ENCODE measurements around the gene ABTB2. TPM values are rescaled to one million over a fixed set of nuclear protein-coding genes. Genes with fewer than 3 reads are reported as not detected.
A peak's percentile ranks its signal among the peaks of the same experiment; 100 is the strongest.

ABTB2 gene
- polyA plus RNA-seq, 2 of the 4 experiments (the other 2 are of a cell fraction), result 8.9 to 15.4 TPM

- TF ChIP-seq REST (IDR thresholded peaks at IDR 0.05) (no peak), NR3C1 (IDR thresholded peaks at IDR 0.05) (no peak), PHF8 (IDR thresholded peaks at IDR 0.05; ENCODE audit: borderline replicate concordance, low read depth) (no peak), POLR2A (IDR thresholded peaks at IDR 0.05; ENCODE audit: low read length) (no peak), MAFK (IDR thresholded peaks at IDR 0.05; ENCODE audit: partially characterized antibody) (no peak), HES2 (IDR thresholded peaks at IDR 0.05) (peak; percentile 55; the same call in 1 of the 2 replicates), RFX5 (IDR thresholded peaks at IDR 0.05) (0 out of 2 replicates have a peak, but pooled peaks have one; percentile 27), POLR2AphosphoS2 (conservative IDR thresholded peaks at IDR 0.05; ENCODE audit: low read length) (no peak), CHD4 (IDR thresholded peaks at IDR 0.05; ENCODE audit: borderline replicate concordance) (no peak), HEYL (CRISPR knock-in tag; IDR thresholded peaks at IDR 0.05) (no peak), RNF2 (IDR thresholded peaks at IDR 0.05; ENCODE audit: borderline replicate concordance, low read depth) (no peak), BCL3 (IDR thresholded peaks at IDR 0.05) (no peak), EHF (CRISPR knock-in tag; IDR thresholded peaks at IDR 0.05) (no peak), CBX2 (IDR thresholded peaks at IDR 0.05; ENCODE audit: borderline replicate concordance, low read depth) (no peak), KDM5A (IDR thresholded peaks at IDR 0.05) (no peak), E2F6 (IDR thresholded peaks at IDR 0.05; ENCODE audit: borderline replicate concordance, low read depth) (peak; percentile 12; the same call in 1 of the 2 replicates), ZC3H11A (IDR thresholded peaks at IDR 0.05) (no peak), RCOR1 (IDR thresholded peaks at IDR 0.05; ENCODE audit: low read depth, low read length) (no peak), CBX8 (IDR thresholded peaks at IDR 0.05) (no peak), HOXB5 (CRISPR knock-in tag; IDR thresholded peaks at IDR 0.05) (no peak), ZSCAN20 (CRISPR knock-in tag; IDR thresholded peaks at IDR 0.05) (no peak), ELK1 (IDR thresholded peaks at IDR 0.05; ENCODE audit: low read depth, low read length) (no peak), ATOH8 (CRISPR knock-in tag; IDR thresholded peaks at IDR 0.05; ENCODE audit: low read depth) (no peak), SMC3 (IDR thresholded peaks at IDR 0.05) (peak; percentile 47; the same call in 2 of the 3 replicates), SREBF2 (IDR thresholded peaks at IDR 0.05) (no peak), HOXB13 (CRISPR knock-in tag; IDR thresholded peaks at IDR 0.05; ENCODE audit: low read depth) (no peak), USF2 (IDR thresholded peaks at IDR 0.05) (no peak), TFCP2L1 (CRISPR knock-in tag; IDR thresholded peaks at IDR 0.05) (no peak), EP300 (IDR thresholded peaks at IDR 0.05) (peak; percentile 68 to 75; a peak in 4 of 5 replicates), MYC (IDR thresholded peaks at IDR 0.05; ENCODE audit: borderline replicate concordance, low read length) (no peak), EHMT2 (IDR thresholded peaks at IDR 0.05; ENCODE audit: low read depth) (no peak), ZFP36 (IDR thresholded peaks at IDR 0.05; ENCODE audit: borderline replicate concordance, partially characterized antibody) (no peak), NFE2L2 (conservative IDR thresholded peaks at IDR 0.05; ENCODE audit: low read length) (no peak), ESRRA (IDR thresholded peaks at IDR 0.05; ENCODE audit: borderline replicate concordance, low read length) (no peak), CEBPB (IDR thresholded peaks at IDR 0.05) (peak; percentile 97 to 99), MAZ (IDR thresholded peaks at IDR 0.05; ENCODE audit: borderline replicate concordance, low read depth, low read length) (no peak)
Measured at GRCh38 chr11:34274712-34275398, 83.0 kb downstream of the ABTB2 start (continued).

All from A549 (cell line).